H4 (cell line): ENCODE measurements around the gene SLC13A3. TPM values are rescaled to one million over a fixed set of nuclear protein-coding genes. Genes with fewer than 3 reads are reported as not detected.
A peak's percentile ranks its signal among the peaks of the same experiment; 100 is the strongest.
"Not testable (repeated sequence)": the region's sequence is repeated elsewhere in the genome, so short reads cannot be mapped to it uniquely, and the experiment has no call there.

Source experiments
- DNase-seq: peaks from one replicate; pipeline ENCODE4 v3.0.0-alpha.2; 2015; ENCODE audit warnings: low spot score
- total RNA-seq: library from RNA; depleted of rRNA; stranded (reverse); fragments of >200 nt; shearing (Covaris generic); gene quantifications from 2 replicates; pipeline ENCODE4 v1.2.3, GENCODE V29; 2014

Gene SLC13A3
- total RNA-seq, 1 experiment from 2014 or later: not detected

GRCh38 chr20:46681032-46681854 lies 30.0 kb upstream of the SLC13A3 start:
- DNase-seq: peak; percentile 23

GRCh38 chr20:46680684-46681031 lies 29.4 kb upstream of the SLC13A3 start:
- DNase-seq: no peak

GRCh38 chr20:46678516-46678915 lies 27.3 kb upstream of the SLC13A3 start:
- no peak for DNase-seq

GRCh38 chr20:46677608-46678007 lies 26.3 kb upstream of the SLC13A3 start:
- no peak for DNase-seq

- not testable (repeated sequence) for DNase-seq
These were observed 25.5 kb upstream of the SLC13A3 start for GRCh38 chr20:46676649-46677316.

GRCh38 chr20:46674253-46675083 lies 23.2 kb upstream of the SLC13A3 start:
- no peak for DNase-seq

GRCh38 chr20:46673394-46674252 lies 22.4 kb upstream of the SLC13A3 start:
- DNase-seq: no peak

- no peak for DNase-seq
These were observed 21.4 kb upstream of the SLC13A3 start for GRCh38 chr20:46672543-46673148.

GRCh38 chr20:46671866-46672542 lies 20.7 kb upstream of the SLC13A3 start:
- DNase-seq: no peak

- no peak for DNase-seq
These were observed 19.6 kb upstream of the SLC13A3 start for GRCh38 chr20:46670585-46671584.

- DNase-seq: no peak
These were observed 18.9 kb upstream of the SLC13A3 start for GRCh38 chr20:46670228-46670584.

- DNase-seq: no peak
These were observed 15.7 kb upstream of the SLC13A3 start for GRCh38 chr20:46666818-46667515.

- DNase-seq: no peak
These were observed 15.0 kb upstream of the SLC13A3 start for GRCh38 chr20:46666306-46666705.

- DNase-seq: no peak
These were observed 14.3 kb upstream of the SLC13A3 start for GRCh38 chr20:46665602-46666001.

- DNase-seq: no peak
These were observed 12.3 kb upstream of the SLC13A3 start for GRCh38 chr20:46663531-46663930.

GRCh38 chr20:46661659-46662058 lies 10.4 kb upstream of the SLC13A3 start:
- no peak for DNase-seq

- no peak for DNase-seq
These were observed 9.2 kb upstream of the SLC13A3 start for GRCh38 chr20:46660487-46660886.

- no peak for DNase-seq
These were observed 6.4 kb upstream of the SLC13A3 start for GRCh38 chr20:46657618-46658017.

- no peak for DNase-seq
These were observed 5.9 kb upstream of the SLC13A3 start for GRCh38 chr20:46657137-46657536.
